ENCODE data around the gene VEGFD. TPM values are rescaled to one million over a fixed set of nuclear protein-coding genes. Genes with fewer than 3 reads are reported as not detected.

Gene VEGFD, protein sequence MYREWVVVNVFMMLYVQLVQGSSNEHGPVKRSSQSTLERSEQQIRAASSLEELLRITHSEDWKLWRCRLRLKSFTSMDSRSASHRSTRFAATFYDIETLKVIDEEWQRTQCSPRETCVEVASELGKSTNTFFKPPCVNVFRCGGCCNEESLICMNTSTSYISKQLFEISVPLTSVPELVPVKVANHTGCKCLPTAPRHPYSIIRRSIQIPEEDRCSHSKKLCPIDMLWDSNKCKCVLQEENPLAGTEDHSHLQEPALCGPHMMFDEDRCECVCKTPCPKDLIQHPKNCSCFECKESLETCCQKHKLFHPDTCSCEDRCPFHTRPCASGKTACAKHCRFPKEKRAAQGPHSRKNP
- total RNA-seq = 1 to 10 TPM in 1 of 2 donors, under 1 TPM in 1; 0.68 to 1.4 TPM

DNA sequence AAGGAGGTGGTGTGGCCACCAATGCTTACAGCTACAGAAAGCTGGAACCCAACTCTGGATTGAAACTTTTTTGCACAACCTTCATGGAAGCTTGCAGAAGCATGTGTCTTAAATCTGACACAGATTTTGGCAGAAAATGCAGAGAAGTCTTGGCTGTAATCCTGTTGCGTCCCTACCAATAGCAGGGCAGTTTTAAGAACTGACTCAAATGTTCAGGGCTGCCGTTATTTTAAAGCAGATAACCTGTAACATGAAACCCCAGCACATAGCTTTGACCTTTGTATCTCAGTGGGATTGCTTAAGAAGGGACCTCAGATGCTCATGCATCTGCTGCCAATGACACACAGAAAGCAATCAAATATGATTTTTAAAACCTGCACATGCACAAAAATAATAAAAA lies at the start of gene VEGFD:
TSS of gene VEGFD (minus strand) at position 110 of the 400 bp plus-strand sequence. CDS start 467 bp downstream, outside the sequence.
- intact Hi-C loops (cut with DNase I) = no loop called here

DNA sequence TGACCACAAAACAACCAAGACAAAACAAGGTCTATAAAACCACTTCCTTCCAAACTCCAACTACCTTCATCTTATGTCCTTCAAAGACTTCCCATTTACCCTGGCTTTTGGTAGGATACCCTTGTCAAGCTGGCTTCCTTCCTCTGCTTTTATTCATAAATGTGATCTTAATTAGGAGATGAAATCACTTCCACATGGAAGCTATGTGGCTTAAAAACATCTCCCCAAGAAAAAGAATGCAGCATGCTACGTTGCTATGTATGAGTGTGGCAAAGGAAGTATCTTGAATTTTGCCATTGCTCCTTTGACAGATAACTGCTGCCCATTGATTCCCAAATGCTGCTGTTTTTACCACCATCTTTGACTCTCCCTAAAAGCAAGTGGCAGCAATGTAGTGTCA lies 46.4 kb upstream of the VEGFD start:
- Histone ChIP-seq H3K4me1 (replicated peaks) (no peaks in the 10 kb centered on the region), H3K4me3 (no peak overlapping the region), H3K9me3 (no peaks in the 10 kb centered on the region), H3K36me3 (no peaks in the 10 kb centered on the region), H3K27me3 (replicated peaks; ENCODE audit: insufficient read depth) (no peaks in the 10 kb centered on the region), H3K27ac (no peak overlapping the region)
- WGBS = 60% methylated on average over 1 of the region's 1 CpG
- DNase-seq (ENCODE audit: low spot score) = no peak
- intact Hi-C loops (cut with DNase I) = no loop called here
- TF ChIP-seq, protein P1, sequence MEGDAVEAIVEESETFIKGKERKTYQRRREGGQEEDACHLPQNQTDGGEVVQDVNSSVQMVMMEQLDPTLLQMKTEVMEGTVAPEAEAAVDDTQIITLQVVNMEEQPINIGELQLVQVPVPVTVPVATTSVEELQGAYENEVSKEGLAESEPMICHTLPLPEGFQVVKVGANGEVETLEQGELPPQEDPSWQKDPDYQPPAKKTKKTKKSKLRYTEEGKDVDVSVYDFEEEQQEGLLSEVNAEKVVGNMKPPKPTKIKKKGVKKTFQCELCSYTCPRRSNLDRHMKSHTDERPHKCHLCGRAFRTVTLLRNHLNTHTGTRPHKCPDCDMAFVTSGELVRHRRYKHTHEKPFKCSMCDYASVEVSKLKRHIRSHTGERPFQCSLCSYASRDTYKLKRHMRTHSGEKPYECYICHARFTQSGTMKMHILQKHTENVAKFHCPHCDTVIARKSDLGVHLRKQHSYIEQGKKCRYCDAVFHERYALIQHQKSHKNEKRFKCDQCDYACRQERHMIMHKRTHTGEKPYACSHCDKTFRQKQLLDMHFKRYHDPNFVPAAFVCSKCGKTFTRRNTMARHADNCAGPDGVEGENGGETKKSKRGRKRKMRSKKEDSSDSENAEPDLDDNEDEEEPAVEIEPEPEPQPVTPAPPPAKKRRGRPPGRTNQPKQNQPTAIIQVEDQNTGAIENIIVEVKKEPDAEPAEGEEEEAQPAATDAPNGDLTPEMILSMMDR (IDR thresholded peaks at IDR 0.05) = no peak
- TF ChIP-seq POLR2A (IDR thresholded peaks at IDR 0.05) (no peak), POLR2AphosphoS5 (IDR thresholded peaks at IDR 0.05) (no peak)

More for the DNA sequence above, at the start of gene VEGFD:
- DNase-seq (ENCODE audit: low spot score) = no peak
- no peak for TF ChIP-seq POLR2A (IDR thresholded peaks at IDR 0.05)
- TF ChIP-seq, protein P1 (IDR thresholded peaks at IDR 0.05) = no peak
- TF ChIP-seq POLR2AphosphoS5 (IDR thresholded peaks at IDR 0.05) = no peak
- Histone ChIP-seq H3K27me3 (replicated peaks; ENCODE audit: insufficient read depth) (no peaks in the 10 kb centered on the region), H3K4me1 (replicated peaks) (no peaks in the 10 kb centered on the region), H3K27ac (no peak within 1 kb of the TSS), H3K9me3 (no peaks in the 10 kb centered on the region), H3K36me3 (no peaks in the 10 kb centered on the region), H3K4me3 (no peak within 1 kb of the TSS)
- 6% methylated on average over 2 of the region's 2 CpGs for WGBS

DNA sequence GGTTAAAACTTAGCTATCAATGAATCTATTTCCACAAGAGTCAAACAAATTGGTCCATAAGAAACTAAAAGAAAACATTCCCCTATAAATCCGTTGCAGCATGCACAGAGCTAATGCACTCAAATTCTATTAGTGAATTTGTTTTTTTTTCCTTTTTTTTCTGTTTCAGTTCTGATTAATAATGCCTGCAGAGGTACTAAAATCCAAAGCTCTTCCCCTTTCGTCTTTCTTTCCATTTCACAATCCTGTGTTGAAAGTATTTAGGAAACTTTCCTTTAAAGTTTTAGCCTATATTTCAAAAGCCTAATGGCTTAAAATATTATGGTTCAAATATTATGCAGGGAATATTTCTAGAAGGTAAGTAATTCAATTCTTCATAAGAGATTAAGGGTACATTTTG lies 45.9 kb upstream of the VEGFD start:
- H3K4me3 ChIP-seq = no peak overlapping the region
- DNase-seq (ENCODE audit: low spot score) = no peak
- WGBS = 75% methylated on average over 2 of the region's 2 CpGs
- intact Hi-C loops (cut with DNase I) = no loop called here
- no peaks in the 10 kb centered on the region for H3K27me3 ChIP-seq (replicated peaks; ENCODE audit: insufficient read depth)
- H3K27ac ChIP-seq = no peak overlapping the region
- TF ChIP-seq POLR2AphosphoS5 (IDR thresholded peaks at IDR 0.05) (no peak), POLR2A (IDR thresholded peaks at IDR 0.05) (no peak)
- TF ChIP-seq, protein P1 (IDR thresholded peaks at IDR 0.05) = no peak
- H3K4me1 ChIP-seq (replicated peaks) = no peaks in the 10 kb centered on the region
- H3K9me3 ChIP-seq = no peaks in the 10 kb centered on the region
- H3K36me3 ChIP-seq = no peaks in the 10 kb centered on the region

DNA sequence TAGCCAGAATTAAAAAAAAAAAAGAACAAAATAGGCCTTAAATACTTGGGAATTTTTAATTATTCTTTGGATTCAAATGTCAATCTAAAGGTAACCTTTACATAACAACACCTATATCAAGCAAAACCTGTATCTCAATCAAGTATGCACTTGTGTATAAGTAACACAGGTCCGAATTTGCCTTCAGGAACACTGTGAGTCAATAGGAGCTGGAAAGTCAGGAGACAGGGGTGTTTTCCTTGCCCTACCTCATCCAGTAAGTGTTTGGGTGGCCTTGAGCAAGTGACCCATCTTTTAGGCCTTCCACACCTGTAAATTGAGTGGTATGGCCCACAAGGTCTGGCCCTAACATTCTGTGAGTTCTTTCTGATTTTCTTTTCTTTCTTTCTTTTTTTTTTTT lies 40.8 kb upstream of the VEGFD start:
- no peak overlapping the region for H3K27ac ChIP-seq
- H3K4me1 ChIP-seq (replicated peaks) = no peaks in the 10 kb centered on the region
- no peaks in the 10 kb centered on the region for H3K9me3 ChIP-seq
- H3K4me3 ChIP-seq = no peak overlapping the region
- intact Hi-C loops (cut with DNase I) = no loop called here
- no peaks in the 10 kb centered on the region for H3K36me3 ChIP-seq
- no peaks in the 10 kb centered on the region for H3K27me3 ChIP-seq (replicated peaks; ENCODE audit: insufficient read depth)
- 77% methylated on average over 1 of the region's 1 CpG for WGBS
- DNase-seq (ENCODE audit: low spot score) = no peak
- TF ChIP-seq POLR2AphosphoS5 (IDR thresholded peaks at IDR 0.05) (no peak), POLR2A (IDR thresholded peaks at IDR 0.05) (no peak)
- TF ChIP-seq, protein P1 (IDR thresholded peaks at IDR 0.05) = no peak

DNA sequence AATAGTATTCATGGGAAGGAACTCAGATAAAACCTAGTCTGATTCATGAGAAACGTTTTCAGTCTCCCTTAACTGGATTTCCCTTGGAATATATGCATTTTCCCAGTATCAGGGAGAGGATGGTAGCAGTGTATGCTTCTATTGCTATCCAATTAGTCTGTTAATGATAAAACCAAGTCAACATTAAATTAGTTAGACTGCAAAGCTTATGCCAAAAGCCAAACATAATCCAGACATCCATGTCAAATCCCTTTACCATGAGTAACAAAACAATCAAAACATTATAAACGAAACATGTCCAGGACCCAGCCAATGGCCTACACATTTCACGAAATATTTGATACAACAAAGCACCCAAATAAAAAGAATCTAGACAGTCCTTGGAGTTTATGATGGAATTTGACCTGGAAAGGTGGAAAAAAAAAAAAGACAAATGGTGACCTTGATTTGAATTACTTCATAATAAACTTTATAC lies 34.5 kb upstream of the VEGFD start:
- intact Hi-C loops (cut with DNase I) = no loop called here
- H3K4me3 ChIP-seq = no peak overlapping the region
- 66% methylated on average over 3 of the region's 3 CpGs for WGBS
- no peaks in the 10 kb centered on the region for H3K4me1 ChIP-seq (replicated peaks)
- H3K36me3 ChIP-seq = no peaks in the 10 kb centered on the region
- H3K27ac ChIP-seq = no peak overlapping the region
- DNase-seq (ENCODE audit: low spot score) = no peak
- TF ChIP-seq, protein P1 (IDR thresholded peaks at IDR 0.05) = no peak
- TF ChIP-seq POLR2AphosphoS5 (IDR thresholded peaks at IDR 0.05) (no peak), POLR2A (IDR thresholded peaks at IDR 0.05) (no peak)
- H3K9me3 ChIP-seq = no peaks in the 10 kb centered on the region
- no peaks in the 10 kb centered on the region for H3K27me3 ChIP-seq (replicated peaks; ENCODE audit: insufficient read depth)

Measured in prostate gland (tissue), 2 donors.